Right lobe of liver (tissue), 4 donors: ENCODE measurements around the gene KRT13.

Experiments used
- POLR2A ChIP-seq: fragments of 450-650 bp; IDR thresholded peaks from one replicate; pipeline ENCODE4 v1.6.1; 2017; ENCODE audit warnings: antibody characterized with exemption, mild to moderate bottlenecking
- TF ChIP-seq, protein P1 (sequence below), 4 donors: fragments of 200-600 bp in 3 of 4; fragments of 450-650 bp in 1 of 4; IDR thresholded peaks; one replicate each; pipeline versions ENCODE4 v1.5.1 to v1.8.0; 2016 to 2022; ENCODE audit warnings: antibody characterized with exemption in 4 of 4, mild to moderate bottlenecking in 2 of 4
- donor health status: DM: no; HTN: no; CAD: no.
- donor health status: DM: no; HTN: no; CAD: no.
- donor health status: DM: no; HTN: yes; CAD: no.

- TF ChIP-seq, protein P1, sequence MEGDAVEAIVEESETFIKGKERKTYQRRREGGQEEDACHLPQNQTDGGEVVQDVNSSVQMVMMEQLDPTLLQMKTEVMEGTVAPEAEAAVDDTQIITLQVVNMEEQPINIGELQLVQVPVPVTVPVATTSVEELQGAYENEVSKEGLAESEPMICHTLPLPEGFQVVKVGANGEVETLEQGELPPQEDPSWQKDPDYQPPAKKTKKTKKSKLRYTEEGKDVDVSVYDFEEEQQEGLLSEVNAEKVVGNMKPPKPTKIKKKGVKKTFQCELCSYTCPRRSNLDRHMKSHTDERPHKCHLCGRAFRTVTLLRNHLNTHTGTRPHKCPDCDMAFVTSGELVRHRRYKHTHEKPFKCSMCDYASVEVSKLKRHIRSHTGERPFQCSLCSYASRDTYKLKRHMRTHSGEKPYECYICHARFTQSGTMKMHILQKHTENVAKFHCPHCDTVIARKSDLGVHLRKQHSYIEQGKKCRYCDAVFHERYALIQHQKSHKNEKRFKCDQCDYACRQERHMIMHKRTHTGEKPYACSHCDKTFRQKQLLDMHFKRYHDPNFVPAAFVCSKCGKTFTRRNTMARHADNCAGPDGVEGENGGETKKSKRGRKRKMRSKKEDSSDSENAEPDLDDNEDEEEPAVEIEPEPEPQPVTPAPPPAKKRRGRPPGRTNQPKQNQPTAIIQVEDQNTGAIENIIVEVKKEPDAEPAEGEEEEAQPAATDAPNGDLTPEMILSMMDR (IDR thresholded peaks at IDR 0.05) = no peak
- TF ChIP-seq POLR2A = no peak
Measured at GRCh38 chr17:41494524-41494923, 10.9 kb downstream of the KRT13 start.
